Measurements from ENCODE around the gene NPAS3. TPM values are rescaled to one million over a fixed set of nuclear protein-coding genes. Genes with fewer than 3 reads are reported as not detected.

Gene NPAS3
- total and polyA plus RNA-seq, 2 of the 8 experiments (the other 6 are each of a cell fraction or from before 2014, with no cell fraction given) = 0.11 to 0.60 TPM

GRCh38 chr14:33661101-33661500 is 722.4 kb downstream of the NPAS3 start (continued):
- TF ChIP-seq SIN3A (conservative IDR thresholded peaks at IDR 0.05 in 1 of 2, IDR thresholded peaks at IDR 0.05 in 1 of 2; ENCODE audit: low read depth in 1 of 2, low read length in 2 of 2) (no peak), SP4 (IDR thresholded peaks at IDR 0.05; ENCODE audit: low read length) (no peak), POU5F1 (IDR thresholded peaks at IDR 0.05; ENCODE audit: low read depth, low read length) (no peak), KDM4A (IDR thresholded peaks at IDR 0.05; ENCODE audit: low read depth, low read length, severe bottlenecking) (no peak), CEBPB (IDR thresholded peaks at IDR 0.05; ENCODE audit: low read depth, low read length) (no peak), BRCA1 (IDR thresholded peaks at IDR 0.05; ENCODE audit: low read depth, low read length) (no peak), RNF2 (IDR thresholded peaks at IDR 0.05; ENCODE audit: borderline replicate concordance, low read depth, low read length, missing control alignments, poor library complexity, severe bottlenecking) (no peak)

Data from H1 (cell line).